ENCODE results near the gene KCNQ1OT1. TPM values are rescaled to one million over a fixed set of nuclear protein-coding genes. Genes with fewer than 3 reads are reported as not detected.

KCNQ1OT1 gene
- total RNA-seq, 1 experiment from 2014 or later = 1.3 TPM

- Mint-ChIP-seq H3K4me3 (ENCODE audit: unreplicated experiment) (no peak overlapping the region), H3K4me1 (ENCODE audit: insufficient read depth, unreplicated experiment) (no peaks in the 10 kb centered on the region), H3K27me3 (ENCODE audit: insufficient read depth, unreplicated experiment) (peaks cover 31% of the 10 kb centered on the region), H3K27ac (ENCODE audit: low read depth, unreplicated experiment) (no peak overlapping the region), H3K9me3 (ENCODE audit: unreplicated experiment) (no peaks in the 10 kb centered on the region), H3K36me3 (ENCODE audit: insufficient read depth, unreplicated experiment) (no peaks in the 10 kb centered on the region)
- CTCF ChIA-PET = no interaction called here
- POLR2A ChIA-PET = no interaction called here
- no TSS peak for BruUV-seq (replicated peaks)
- no peak for TF ChIP-seq CTCF (IDR thresholded peaks at IDR 0.05; ENCODE audit: unreplicated experiment)
- DNase-seq (ENCODE audit: unreplicated experiment) = no peak
- intact Hi-C loops (cut with micrococcal nuclease) = no loop called here
Observed at GRCh38 chr11:2590965-2591754, 108.6 kb downstream of the KCNQ1OT1 start.

GRCh38 chr11:2590131-2590964 is 109.4 kb downstream of the KCNQ1OT1 start:
- peaks cover 23% of the 10 kb centered on the region for H3K27me3 Mint-ChIP-seq (ENCODE audit: insufficient read depth, unreplicated experiment)

GRCh38 chr11:2589538-2589934 is 110.3 kb downstream of the KCNQ1OT1 start:
- H3K27ac Mint-ChIP-seq (ENCODE audit: low read depth, unreplicated experiment) = no peak overlapping the region
- BruUV-seq (replicated peaks) = no TSS peak
- DNase-seq (ENCODE audit: unreplicated experiment) = no peak
- H3K36me3 Mint-ChIP-seq (ENCODE audit: insufficient read depth, unreplicated experiment) = no peaks in the 10 kb centered on the region
- H3K4me1 Mint-ChIP-seq (ENCODE audit: insufficient read depth, unreplicated experiment) = no peaks in the 10 kb centered on the region
- peaks cover 15% of the 10 kb centered on the region for H3K27me3 Mint-ChIP-seq (ENCODE audit: insufficient read depth, unreplicated experiment)
- no peaks in the 10 kb centered on the region for H3K9me3 Mint-ChIP-seq (ENCODE audit: unreplicated experiment)
- ChIA-PET POLR2A (no interaction called here), CTCF (no interaction called here)
- intact Hi-C loops (cut with micrococcal nuclease) = no loop called here
- no peak overlapping the region for H3K4me3 Mint-ChIP-seq (ENCODE audit: unreplicated experiment)
- no peak for TF ChIP-seq CTCF (IDR thresholded peaks at IDR 0.05; ENCODE audit: unreplicated experiment)

More at GRCh38 chr11:2590131-2590964, 109.4 kb downstream of the KCNQ1OT1 start:
- Mint-ChIP-seq H3K36me3 (ENCODE audit: insufficient read depth, unreplicated experiment) (no peaks in the 10 kb centered on the region), H3K27ac (ENCODE audit: low read depth, unreplicated experiment) (no peak overlapping the region), H3K9me3 (ENCODE audit: unreplicated experiment) (no peaks in the 10 kb centered on the region), H3K4me1 (ENCODE audit: insufficient read depth, unreplicated experiment) (no peaks in the 10 kb centered on the region), H3K4me3 (ENCODE audit: unreplicated experiment) (no peak overlapping the region)
- no TSS peak for BruUV-seq (replicated peaks)
- no peak for TF ChIP-seq CTCF (IDR thresholded peaks at IDR 0.05; ENCODE audit: unreplicated experiment)
- no peak for DNase-seq (ENCODE audit: unreplicated experiment)
- ChIA-PET POLR2A (no interaction called here), CTCF (no interaction called here)
- intact Hi-C loops (cut with micrococcal nuclease) = no loop called here

GRCh38 chr11:2588809-2589537 is 110.8 kb downstream of the KCNQ1OT1 start:
- intact Hi-C loops (cut with micrococcal nuclease) = no loop called here
- no peaks in the 10 kb centered on the region for H3K9me3 Mint-ChIP-seq (ENCODE audit: unreplicated experiment)
- ChIA-PET CTCF (interaction anchor here (0.7 kb wide), 1 partner anchor 430 kb away, joined by 3 read pairs; no protein-coding TSS in a partner anchor), POLR2A (no interaction called here)
- no peaks in the 10 kb centered on the region for H3K4me1 Mint-ChIP-seq (ENCODE audit: insufficient read depth, unreplicated experiment)
- H3K4me3 Mint-ChIP-seq (ENCODE audit: unreplicated experiment) = no peak overlapping the region
- no peaks in the 10 kb centered on the region for H3K36me3 Mint-ChIP-seq (ENCODE audit: insufficient read depth, unreplicated experiment)
- DNase-seq (ENCODE audit: unreplicated experiment) = no peak
- H3K27ac Mint-ChIP-seq (ENCODE audit: low read depth, unreplicated experiment) = no peak overlapping the region
- H3K27me3 Mint-ChIP-seq (ENCODE audit: insufficient read depth, unreplicated experiment) = peaks cover 9% of the 10 kb centered on the region
- BruUV-seq (replicated peaks) = no TSS peak
- no peak for TF ChIP-seq CTCF (IDR thresholded peaks at IDR 0.05; ENCODE audit: unreplicated experiment)
